Measurements from ENCODE around the gene PABPN1L. TPM values are rescaled to one million over a fixed set of nuclear protein-coding genes. Genes with fewer than 3 reads are reported as not detected.

PABPN1L gene
- total RNA-seq, 1 experiment from 2014 or later = 0.57 TPM

GRCh38 chr16:88874938-88875599 lies 8.6 kb upstream of the PABPN1L start:
- no TSS peak for BruUV-seq (replicated peaks)
- RAD21 ChIA-PET (ENCODE audit: low non-redundant PET in 1 of 2, low total read pairs in 2 of 2, uncharacterized antibody in 2 of 2, unreplicated experiment in 2 of 2) = no interaction called here

More at GRCh38 chr16:88874938-88875599, 8.6 kb upstream of the PABPN1L start:
- Histone ChIP-seq H3K27me3 (ENCODE audit: insufficient read depth, low read length) (no peaks in the 10 kb centered on the region), H3K9me2 (ENCODE audit: insufficient read depth) (no peaks in the 10 kb centered on the region), H3K4me1 (ENCODE audit: control insufficient read depth in 1 of 2, insufficient read depth in 2 of 2, low read length in 2 of 2) (no peaks in the 10 kb centered on the region), H3K27ac (ENCODE audit: low read depth, low read length) (no peak overlapping the region), H2AFZ (ENCODE audit: low read depth, low read length, poor library complexity, severe bottlenecking) (no peak overlapping the region), H4K20me1 (ENCODE audit: insufficient read depth) (no peaks in the 10 kb centered on the region), H3K4me3 (replicated peaks in 1 of 2; ENCODE audit: low read depth in 1 of 2, low read length in 2 of 2) (no peak overlapping the region), H3K36me3 (ENCODE audit: control insufficient read depth in 1 of 2, insufficient read depth in 2 of 2, low read length in 2 of 2) (no peaks in the 10 kb centered on the region), H3K9me3 (ENCODE audit: control insufficient read depth in 1 of 2, insufficient read depth in 1 of 2, low read depth in 1 of 2, low read length in 2 of 2) (no peaks in the 10 kb centered on the region), H3K79me2 (ENCODE audit: insufficient read depth, low read length) (no peaks in the 10 kb centered on the region), H3K4me2 (ENCODE audit: low read length) (no peak overlapping the region), H3K9ac (ENCODE audit: low read length) (no peak overlapping the region)
- intact Hi-C loops (cut with micrococcal nuclease) = no loop called here
- POLR2A ChIA-PET = no interaction called here
- DNase-seq (ENCODE audit: low read depth, low spot score) (no peak), ATAC-seq (no peak)
- TF ChIP-seq ZNF274 (IDR thresholded peaks at IDR 0.05; ENCODE audit: low read depth, low read length) = no peak
- TF ChIP-seq, protein P1, sequence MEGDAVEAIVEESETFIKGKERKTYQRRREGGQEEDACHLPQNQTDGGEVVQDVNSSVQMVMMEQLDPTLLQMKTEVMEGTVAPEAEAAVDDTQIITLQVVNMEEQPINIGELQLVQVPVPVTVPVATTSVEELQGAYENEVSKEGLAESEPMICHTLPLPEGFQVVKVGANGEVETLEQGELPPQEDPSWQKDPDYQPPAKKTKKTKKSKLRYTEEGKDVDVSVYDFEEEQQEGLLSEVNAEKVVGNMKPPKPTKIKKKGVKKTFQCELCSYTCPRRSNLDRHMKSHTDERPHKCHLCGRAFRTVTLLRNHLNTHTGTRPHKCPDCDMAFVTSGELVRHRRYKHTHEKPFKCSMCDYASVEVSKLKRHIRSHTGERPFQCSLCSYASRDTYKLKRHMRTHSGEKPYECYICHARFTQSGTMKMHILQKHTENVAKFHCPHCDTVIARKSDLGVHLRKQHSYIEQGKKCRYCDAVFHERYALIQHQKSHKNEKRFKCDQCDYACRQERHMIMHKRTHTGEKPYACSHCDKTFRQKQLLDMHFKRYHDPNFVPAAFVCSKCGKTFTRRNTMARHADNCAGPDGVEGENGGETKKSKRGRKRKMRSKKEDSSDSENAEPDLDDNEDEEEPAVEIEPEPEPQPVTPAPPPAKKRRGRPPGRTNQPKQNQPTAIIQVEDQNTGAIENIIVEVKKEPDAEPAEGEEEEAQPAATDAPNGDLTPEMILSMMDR (IDR thresholded peaks at IDR 0.05 in 2 of 3, conservative IDR thresholded peaks at IDR 0.05 in 1 of 3; ENCODE audit: borderline replicate concordance in 1 of 3, insufficient read depth in 1 of 3, low read depth in 2 of 3, low read length in 2 of 3) = no peak
- no peak for TF ChIP-seq ELF1 (IDR thresholded peaks at IDR 0.05; ENCODE audit: borderline replicate concordance, low read depth)
- no peak for TF ChIP-seq FOSL1 (IDR thresholded peaks at IDR 0.05; ENCODE audit: low read depth)
- no peak for TF ChIP-seq POLR2A (IDR thresholded peaks at IDR 0.05; ENCODE audit: borderline replicate concordance, extremely low read depth, insufficient read depth, insufficient read length)
- no peak for TF ChIP-seq SP1 (IDR thresholded peaks at IDR 0.05; ENCODE audit: low read depth)
- TF ChIP-seq, protein P2, sequence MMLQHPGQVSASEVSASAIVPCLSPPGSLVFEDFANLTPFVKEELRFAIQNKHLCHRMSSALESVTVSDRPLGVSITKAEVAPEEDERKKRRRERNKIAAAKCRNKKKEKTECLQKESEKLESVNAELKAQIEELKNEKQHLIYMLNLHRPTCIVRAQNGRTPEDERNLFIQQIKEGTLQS (IDR thresholded peaks at IDR 0.05) = no peak
- TF ChIP-seq EGR1 (IDR thresholded peaks at IDR 0.05; ENCODE audit: low read depth) = no peak
- TF ChIP-seq REST (IDR thresholded peaks at IDR 0.05; ENCODE audit: low read depth) = no peak
- TF ChIP-seq YY1 (IDR thresholded peaks at IDR 0.05; ENCODE audit: extremely low read depth, insufficient replicate concordance, low read depth, low read length) = no peak
- TF ChIP-seq RAD21 (IDR thresholded peaks at IDR 0.05; ENCODE audit: low read depth) = no peak
- no peak for TF ChIP-seq CBX3 (IDR thresholded peaks at IDR 0.05; ENCODE audit: low read depth)
- TF ChIP-seq TCF7L2 (IDR thresholded peaks at IDR 0.05; ENCODE audit: borderline replicate concordance, extremely low read depth, insufficient read depth, insufficient read length) = no peak
- TF ChIP-seq ZFX (IDR thresholded peaks at IDR 0.05) = no peak
- no peak for TF ChIP-seq CEBPB (IDR thresholded peaks at IDR 0.05; ENCODE audit: low read depth)
- no peak for TF ChIP-seq EZH2 (IDR thresholded peaks at IDR 0.05)
- TF ChIP-seq JUND (IDR thresholded peaks at IDR 0.05) = no peak
- no peak for TF ChIP-seq SIN3A (IDR thresholded peaks at IDR 0.05; ENCODE audit: low read depth)
- TF ChIP-seq POLR2AphosphoS5 (IDR thresholded peaks at IDR 0.05; ENCODE audit: low read depth, low read length) = no peak
- CTCF ChIA-PET = no interaction called here

All from HCT116 (cell line).